OCI-LY1 (cell line): ENCODE measurements around the gene KLF17.

ENCODE experiments used
- H2AFZ ChIP-seq: fragments of 200-600 bp; sonication (generic), shearing (Covaris generic); 2 replicates; pipeline ENCODE4 v1.6.0; 2014; ENCODE audit warnings: antibody characterized with exemption, mild to moderate bottlenecking, low read length
- H3F3A ChIP-seq: fragments of 200-600 bp; sonication (generic), shearing (Covaris generic); 2 replicates; pipeline ENCODE4 v1.6.0; 2014; ENCODE audit warnings: mild to moderate bottlenecking, antibody characterized with exemption, low read length, moderate library complexity; ENCODE audit not compliant: insufficient read depth
- H3K27ac ChIP-seq: fragments of 200-600 bp; sonication (generic); 2 replicates; pipeline ENCODE4 v1.5.1; 2014; ENCODE audit warnings: low read length, mixed run types, mild to moderate bottlenecking, low read depth; ENCODE audit not compliant: poor library complexity, severe bottlenecking
- H3K27me3 ChIP-seq: fragments of 200-600 bp; sonication (generic); 2 replicates; pipeline ENCODE4 v1.6.0; 2014; ENCODE audit warnings: antibody characterized with exemption, mild to moderate bottlenecking, low read length, moderate library complexity; ENCODE audit not compliant: insufficient read depth
- H3K36me3 ChIP-seq: fragments of 200-600 bp; sonication (generic); 2 replicates; pipeline ENCODE4 v1.6.1; 2014; ENCODE audit warnings: mild to moderate bottlenecking, antibody characterized with exemption, low read length, moderate library complexity, mixed read lengths; ENCODE audit not compliant: insufficient read depth
- H3K4me1 ChIP-seq: fragments of 200-600 bp; sonication (generic); 2 replicates; pipeline ENCODE4 v1.5.1; 2014; ENCODE audit warnings: mild to moderate bottlenecking, low read length, moderate library complexity; ENCODE audit not compliant: insufficient read depth, severe bottlenecking
- H3K4me2 ChIP-seq: fragments of 200-600 bp; sonication (generic), shearing (Covaris generic); 2 replicates; pipeline ENCODE4 v1.6.1; 2014; ENCODE audit warnings: low read length
- H3K4me3 ChIP-seq: fragments of 200-600 bp; sonication (generic); 2 replicates; pipeline ENCODE4 v1.5.1; 2014; ENCODE audit warnings: low read length, low read depth, mild to moderate bottlenecking, mixed read lengths; ENCODE audit not compliant: poor library complexity, severe bottlenecking
- H3K79me2 ChIP-seq: fragments of 200-600 bp; shearing (Covaris generic); 2 replicates; pipeline ENCODE4 v1.6.1; 2016; ENCODE audit warnings: mixed run types, low read length, mixed read lengths; ENCODE audit not compliant: insufficient read depth
- H3K9ac ChIP-seq: fragments of 200-600 bp; sonication (generic), shearing (Covaris generic); 2 replicates; pipeline ENCODE4 v1.6.1; 2014; ENCODE audit warnings: mild to moderate bottlenecking, low read length, mixed read lengths
- H3K9me2 ChIP-seq: fragments of 200-600 bp; sonication (generic), shearing (Covaris generic); 2 replicates; pipeline ENCODE4 v1.6.1; 2014; ENCODE audit warnings: low read depth, mild to moderate bottlenecking, low read length, mixed read lengths
- H3K9me3 ChIP-seq: fragments of 200-600 bp; shearing (Covaris generic); 2 replicates; pipeline ENCODE4 v1.6.1; 2014; ENCODE audit warnings: low read length, mixed read lengths
- H4K20me1 ChIP-seq: fragments of 200-600 bp; sonication (generic), shearing (Covaris generic); 2 replicates; pipeline ENCODE4 v1.6.0; 2016; ENCODE audit warnings: mild to moderate bottlenecking, low read length; ENCODE audit not compliant: insufficient read depth
- CTCF ChIP-seq: fragments of 200-600 bp; sonication (generic), shearing (Covaris generic); IDR thresholded peaks from 2 replicates; pipeline ENCODE4 v1.5.1; 2017; ENCODE audit warnings: mild to moderate bottlenecking, antibody characterized with exemption, low read length, moderate library complexity, mixed read lengths
- EZH2 ChIP-seq: fragments of 200-600 bp; sonication (generic), shearing (Covaris generic); IDR thresholded peaks from 2 replicates; pipeline ENCODE4 v1.8.0; 2017; ENCODE audit warnings: borderline replicate concordance, mixed run types, mild to moderate bottlenecking, antibody characterized with exemption, low read length, moderate library complexity, mixed read lengths

Gene KLF17

GRCh38 chr1:44141531-44141930 is 22.9 kb downstream of the KLF17 start, which contains the start of gene KLF18:
TSS of gene KLF18 (minus strand) at chr1:44141631. CDS start at chr1:44141631, 0 bp downstream.
- no peak within 1 kb of the TSS for H3K9ac ChIP-seq
- H3K4me2 ChIP-seq, result no peak within 1 kb of the TSS
- peaks cover 7% of the 10 kb centered on the region; the same call in 1 of the 2 replicates for H3K9me3 ChIP-seq
- H3K27ac ChIP-seq, result no peak within 1 kb of the TSS
- H2AFZ ChIP-seq, result no peak within 1 kb of the TSS
- no peak for TF ChIP-seq EZH2
- TF ChIP-seq CTCF, result no peak
- no peaks in the 10 kb centered on the region for H3K9me2 ChIP-seq
- H3F3A ChIP-seq, result no peaks in the 10 kb centered on the region
- no peak within 1 kb of the TSS for H3K4me3 ChIP-seq
- H3K79me2 ChIP-seq, result no peaks in the 10 kb centered on the region
- H3K27me3 ChIP-seq, result no peaks in the 10 kb centered on the region
- no peaks in the 10 kb centered on the region for H3K36me3 ChIP-seq
- H4K20me1 ChIP-seq, result no peaks in the 10 kb centered on the region
- no peaks in the 10 kb centered on the region for H3K4me1 ChIP-seq

GRCh38 chr1:44144962-44145756 is 26.5 kb downstream of the KLF17 start:
- H3F3A ChIP-seq, result no peaks in the 10 kb centered on the region
- no peak overlapping the region for H3K4me2 ChIP-seq
- H3K36me3 ChIP-seq, result no peaks in the 10 kb centered on the region
- H3K4me3 ChIP-seq, result no peak overlapping the region
- no peak overlapping the region for H3K27ac ChIP-seq
- no peaks in the 10 kb centered on the region for H3K27me3 ChIP-seq
- no peak overlapping the region for H2AFZ ChIP-seq
- no peaks in the 10 kb centered on the region for H4K20me1 ChIP-seq
- TF ChIP-seq EZH2 (no peak), CTCF (no peak)
- peaks cover 7% of the 10 kb centered on the region; the same call in 1 of the 2 replicates for H3K9me3 ChIP-seq
- H3K4me1 ChIP-seq, result no peaks in the 10 kb centered on the region
- no peaks in the 10 kb centered on the region for H3K79me2 ChIP-seq
- no peak overlapping the region for H3K9ac ChIP-seq
- no peaks in the 10 kb centered on the region for H3K9me2 ChIP-seq

- Histone ChIP-seq H2AFZ (no peak overlapping the region), H3K9me2 (no peaks in the 10 kb centered on the region), H3K4me1 (no peaks in the 10 kb centered on the region), H3K4me3 (no peak overlapping the region), H3K36me3 (no peaks in the 10 kb centered on the region), H4K20me1 (no peaks in the 10 kb centered on the region), H3F3A (no peaks in the 10 kb centered on the region), H3K9ac (no peak overlapping the region), H3K79me2 (no peaks in the 10 kb centered on the region), H3K4me2 (no peak overlapping the region), H3K27me3 (no peaks in the 10 kb centered on the region), H3K27ac (no peak overlapping the region), H3K9me3 (peaks cover 7% of the 10 kb centered on the region; the same call in 1 of the 2 replicates)
- TF ChIP-seq EZH2 (no peak), CTCF (no peak)
Measured at GRCh38 chr1:44146536-44147361, 28.1 kb downstream of the KLF17 start.
